BLaER1 treated with 17β-estradiol and CSF1 and Interleukin-3, amounts not matched to agents 10 nM and 100 nM (cell line): Measurements from ENCODE around the gene BLOC1S4.
"Not testable (repeated sequence)": the region's sequence is repeated elsewhere in the genome, so short reads cannot be mapped to it uniquely, and the experiment has no call there.

ENCODE experiments used
- H3K27ac ChIP-seq, 11 experiments: shearing (Covaris generic); formaldehyde crosslinking; 2 replicates each; pipeline ENCODE4 v1.8.1; 2022
- H3K27me3 ChIP-seq, 11 experiments: shearing (Covaris generic); formaldehyde crosslinking; 2 replicates each; pipeline ENCODE4 v1.8.1; 2022
- H3K36me3 ChIP-seq, 11 experiments: shearing (Covaris generic); formaldehyde crosslinking; 2 replicates each; pipeline ENCODE4 v1.8.1; 2022
- H3K4me1 ChIP-seq, 10 experiments: shearing (Covaris generic); formaldehyde crosslinking; 2 replicates each; pipeline ENCODE4 v1.8.1; 2022
- H3K4me2 ChIP-seq, 11 experiments: shearing (Covaris generic); formaldehyde crosslinking; 2 replicates each; pipeline ENCODE4 v1.8.1; 2022
- H3K4me3 ChIP-seq, 10 experiments: shearing (Covaris generic); formaldehyde crosslinking; 2 replicates each; pipeline ENCODE4 v1.8.1; 2022
- H3K9ac ChIP-seq, 11 experiments: shearing (Covaris generic); formaldehyde crosslinking; 2 replicates each; pipeline ENCODE4 v1.8.1; 2022
- H3K9me3 ChIP-seq, 11 experiments: shearing (Covaris generic); formaldehyde crosslinking; replicated peaks in 1 of 11; 2 replicates each; pipeline ENCODE4 v1.8.1; 2022
- H4K20me1 ChIP-seq, 11 experiments: shearing (Covaris generic); formaldehyde crosslinking; 2 replicates each; pipeline ENCODE4 v1.8.1; 2022
- Cebpa-rat ChIP-seq, 11 experiments: shearing (Covaris generic); IDR thresholded peaks; 2 replicates each; pipeline ENCODE4 v1.8.1; 2022

Gene BLOC1S4

GRCh38 chr4:6716958-6717655 is 1.1 kb downstream of the BLOC1S4 start:
- H3K27ac ChIP-seq, result peak overlapping the region; percentile 75 to 95 (median 91); a peak in 21 of 22 replicates

GRCh38 chr4:6718932-6719610 is 3.1 kb downstream of the BLOC1S4 start:
- H3K4me3 ChIP-seq, result no peak overlapping the region
- H3K27ac ChIP-seq, result peak overlapping the region in 2 of 11 experiments; percentile 0 to 34; a peak in 2 of 22 replicates
- no peak overlapping the region for H3K4me2 ChIP-seq
- H4K20me1 ChIP-seq, result peaks cover 9 to 38% (median 29%) of the 10 kb centered on the region in 11 experiments; a peak in 18 of 22 replicates
- H3K4me1 ChIP-seq, result peaks cover 32 to 53% (median 45%) of the 10 kb centered on the region in 10 experiments
- H3K27me3 ChIP-seq, result no peaks in the 10 kb centered on the region
- TF ChIP-seq Cebpa-rat (IDR thresholded peaks at IDR 0.05), result no peak
- peak overlapping the region in 2 of 11 experiments; percentile 34 to 36; a peak in 3 of 22 replicates for H3K9ac ChIP-seq
- H3K36me3 ChIP-seq, result no peaks in the 10 kb centered on the region; a peak in 1 of 22 replicates
- no peaks in the 10 kb centered on the region for H3K9me3 ChIP-seq

More at GRCh38 chr4:6716958-6717655, 1.1 kb downstream of the BLOC1S4 start:
- peaks cover 0 to 1% (median 0%) of the 10 kb centered on the region in 11 experiments; a peak in 2 of 22 replicates for H3K9me3 ChIP-seq
- H3K36me3 ChIP-seq, result no peaks in the 10 kb centered on the region; a peak in 1 of 22 replicates
- H3K4me1 ChIP-seq, result peaks cover 32 to 53% (median 45%) of the 10 kb centered on the region in 10 experiments
- H4K20me1 ChIP-seq, result peaks cover 9 to 38% (median 29%) of the 10 kb centered on the region in 11 experiments; a peak in 18 of 22 replicates
- peak overlapping the region; percentile 78 to 94 (median 84) for H3K4me3 ChIP-seq
- peak overlapping the region; percentile 86 to 98 (median 91) for H3K9ac ChIP-seq
- H3K27me3 ChIP-seq, result no peaks in the 10 kb centered on the region
- H3K4me2 ChIP-seq, result peak overlapping the region; percentile 84 to 97 (median 94)
- TF ChIP-seq Cebpa-rat (IDR thresholded peaks at IDR 0.05), result no peak

GRCh38 chr4:6719611-6720179 is 3.7 kb downstream of the BLOC1S4 start:
- peak overlapping the region in 3 of 11 experiments; percentile 0 to 34 (median 12); a peak in 2 of 22 replicates for H3K27ac ChIP-seq
- no peaks in the 10 kb centered on the region; a peak in 1 of 22 replicates for H3K36me3 ChIP-seq
- H3K4me3 ChIP-seq, result no peak overlapping the region
- H3K4me2 ChIP-seq, result peak overlapping the region in 9 of 11 experiments; percentile 38 to 76 (median 47); a peak in 16 of 22 replicates
- H4K20me1 ChIP-seq, result peaks cover 9 to 38% (median 29%) of the 10 kb centered on the region in 11 experiments; a peak in 18 of 22 replicates
- H3K9me3 ChIP-seq, result no peaks in the 10 kb centered on the region
- H3K4me1 ChIP-seq, result peaks cover 28 to 53% (median 44%) of the 10 kb centered on the region in 10 experiments
- no peak for TF ChIP-seq Cebpa-rat (IDR thresholded peaks at IDR 0.05)
- no peaks in the 10 kb centered on the region for H3K27me3 ChIP-seq
- H3K9ac ChIP-seq, result peak overlapping the region in 2 of 11 experiments; percentile 10 to 39; a peak in 2 of 22 replicates

- no peaks in the 10 kb centered on the region for H3K27me3 ChIP-seq
- peak overlapping the region; percentile 38 to 76 (median 49) for H3K4me2 ChIP-seq
- no peak overlapping the region for H3K4me3 ChIP-seq
- peaks cover 9 to 38% (median 29%) of the 10 kb centered on the region in 11 experiments; a peak in 18 of 22 replicates for H4K20me1 ChIP-seq
- H3K9ac ChIP-seq, result peak overlapping the region in 3 of 11 experiments; percentile 7 to 39 (median 39); a peak in 6 of 22 replicates
- peak overlapping the region in 4 of 11 experiments; percentile 2 to 37 (median 20); a peak in 2 of 22 replicates for H3K27ac ChIP-seq
- TF ChIP-seq Cebpa-rat (IDR thresholded peaks at IDR 0.05), result no peak
- no peaks in the 10 kb centered on the region; a peak in 1 of 22 replicates for H3K36me3 ChIP-seq
- no peaks in the 10 kb centered on the region for H3K9me3 ChIP-seq
- peaks cover 22 to 49% (median 40%) of the 10 kb centered on the region in 10 experiments for H3K4me1 ChIP-seq
Observed at GRCh38 chr4:6720202-6720699, 4.3 kb downstream of the BLOC1S4 start.

GRCh38 chr4:6721121-6721520 is 5.1 kb downstream of the BLOC1S4 start:
- Histone ChIP-seq H3K27me3 (no peaks in the 10 kb centered on the region), H3K4me2 (peak overlapping the region in 5 of 11 experiments; percentile 38 to 53 (median 47); a peak in 8 of 22 replicates), H3K36me3 (no peaks in the 10 kb centered on the region; a peak in 1 of 22 replicates), H3K4me3 (no peak overlapping the region), H4K20me1 (peaks cover 9 to 38% (median 29%) of the 10 kb centered on the region in 11 experiments; a peak in 18 of 22 replicates), H3K4me1 (peaks cover 17 to 43% (median 34%) of the 10 kb centered on the region in 10 experiments), H3K9ac (peak overlapping the region in 3 of 11 experiments; percentile 7 to 39 (median 39); a peak in 4 of 22 replicates), H3K27ac (peak overlapping the region in 2 of 11 experiments; percentile 34 to 37; a peak in 1 of 22 replicates), H3K9me3 (no peaks in the 10 kb centered on the region)
- TF ChIP-seq Cebpa-rat (IDR thresholded peaks at IDR 0.05), result no peak

GRCh38 chr4:6722891-6723290 is 6.9 kb downstream of the BLOC1S4 start:
- no peaks in the 10 kb centered on the region for H3K9me3 ChIP-seq
- H3K27ac ChIP-seq, result no peak overlapping the region
- H3K36me3 ChIP-seq, result no peaks in the 10 kb centered on the region; a peak in 1 of 22 replicates
- TF ChIP-seq Cebpa-rat (IDR thresholded peaks at IDR 0.05), result no peak
- no peak overlapping the region for H3K9ac ChIP-seq
- H3K27me3 ChIP-seq, result no peaks in the 10 kb centered on the region
- H4K20me1 ChIP-seq, result peaks cover 4 to 21% (median 17%) of the 10 kb centered on the region in 11 experiments; a peak in 18 of 22 replicates
- no peak overlapping the region for H3K4me2 ChIP-seq
- H3K4me3 ChIP-seq, result no peak overlapping the region
- peaks cover 19 to 48% (median 40%) of the 10 kb centered on the region in 10 experiments for H3K4me1 ChIP-seq

- Histone ChIP-seq H3K4me1 (peaks cover 24 to 51% (median 42%) of the 10 kb centered on the region in 10 experiments), H3K27ac (no peak overlapping the region), H3K4me3 (no peak overlapping the region), H4K20me1 (peaks cover 0 to 11% (median 9%) of the 10 kb centered on the region in 11 experiments; a peak in 13 of 22 replicates), H3K36me3 (no peaks in the 10 kb centered on the region), H3K9ac (no peak overlapping the region), H3K4me2 (no peak overlapping the region), H3K9me3 (no peaks in the 10 kb centered on the region), H3K27me3 (no peaks in the 10 kb centered on the region)
- TF ChIP-seq Cebpa-rat (IDR thresholded peaks at IDR 0.05), result no peak
Observed at GRCh38 chr4:6723851-6724250, 7.9 kb downstream of the BLOC1S4 start.

- no peaks in the 10 kb centered on the region for H3K27me3 ChIP-seq
- H3K4me1 ChIP-seq, result peaks cover 26 to 49% (median 43%) of the 10 kb centered on the region in 10 experiments
- no peak overlapping the region for H3K4me2 ChIP-seq
- H3K4me3 ChIP-seq, result no peak overlapping the region
- H3K27ac ChIP-seq, result no peak overlapping the region; a peak in 1 of 22 replicates
- H3K36me3 ChIP-seq, result no peaks in the 10 kb centered on the region
- H4K20me1 ChIP-seq, result peaks cover 0 to 4% (median 1%) of the 10 kb centered on the region in 11 experiments; a peak in 7 of 22 replicates
- no peak for TF ChIP-seq Cebpa-rat (IDR thresholded peaks at IDR 0.05)
- no peaks in the 10 kb centered on the region for H3K9me3 ChIP-seq
- H3K9ac ChIP-seq, result peak overlapping the region in 2 of 11 experiments; percentile 7 to 10; a peak in 1 of 22 replicates
Observed at GRCh38 chr4:6724421-6725111, 8.6 kb downstream of the BLOC1S4 start.

GRCh38 chr4:6725427-6725961 is 9.5 kb downstream of the BLOC1S4 start:
- Histone ChIP-seq H3K9ac (0 out of 22 replicates have a peak overlapping the region, but pooled peaks of 1 of the 11 experiments have one; percentile 7), H3K4me1 (peaks cover 21 to 43% (median 35%) of the 10 kb centered on the region in 10 experiments)
- not testable (repeated sequence) for H3K4me2 ChIP-seq, H3K36me3 ChIP-seq, H3K27ac ChIP-seq, H3K9me3 ChIP-seq, H3K27me3 ChIP-seq, H4K20me1 ChIP-seq, H3K4me3 ChIP-seq
